ENCODE data around the gene APBA3. TPM values are rescaled to one million over a fixed set of nuclear protein-coding genes. Genes with fewer than 3 reads are reported as not detected.

The APBA3 gene
- polyA plus RNA-seq, 3 donors, result 19.9 to 23.9 (median 20.4) TPM

DNA sequence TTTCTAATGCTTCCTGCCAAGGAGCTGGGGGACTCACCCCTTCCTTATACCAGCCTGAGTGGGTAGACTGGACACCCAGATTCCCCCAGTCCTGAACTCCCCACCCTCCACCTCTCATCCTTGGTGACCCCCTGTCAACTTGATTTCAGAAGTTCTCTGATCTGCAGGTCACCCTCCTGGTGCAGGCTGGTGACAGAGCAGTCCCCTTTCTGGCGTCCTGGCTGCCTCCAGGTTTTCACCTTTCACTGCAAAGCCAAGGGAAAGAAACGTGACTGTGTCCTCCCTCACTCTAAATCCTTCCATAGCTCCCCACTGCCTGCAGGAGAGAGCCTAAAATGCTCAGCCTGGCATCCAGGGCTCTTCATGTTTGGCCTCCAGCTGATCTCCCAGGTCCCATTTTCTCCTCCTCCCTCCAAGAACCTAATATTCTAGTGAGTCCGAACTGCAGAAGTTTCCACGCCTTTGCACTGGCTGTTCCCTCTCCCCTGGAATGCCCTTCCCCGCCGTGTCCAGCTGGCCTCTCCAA, 28.8 kb upstream of the APBA3 start:
- no peak for DNase-seq

GRCh38 chr19:3788996-3789778, 27.7 kb upstream of the APBA3 start:
- DNase-seq, result no peak

DNA sequence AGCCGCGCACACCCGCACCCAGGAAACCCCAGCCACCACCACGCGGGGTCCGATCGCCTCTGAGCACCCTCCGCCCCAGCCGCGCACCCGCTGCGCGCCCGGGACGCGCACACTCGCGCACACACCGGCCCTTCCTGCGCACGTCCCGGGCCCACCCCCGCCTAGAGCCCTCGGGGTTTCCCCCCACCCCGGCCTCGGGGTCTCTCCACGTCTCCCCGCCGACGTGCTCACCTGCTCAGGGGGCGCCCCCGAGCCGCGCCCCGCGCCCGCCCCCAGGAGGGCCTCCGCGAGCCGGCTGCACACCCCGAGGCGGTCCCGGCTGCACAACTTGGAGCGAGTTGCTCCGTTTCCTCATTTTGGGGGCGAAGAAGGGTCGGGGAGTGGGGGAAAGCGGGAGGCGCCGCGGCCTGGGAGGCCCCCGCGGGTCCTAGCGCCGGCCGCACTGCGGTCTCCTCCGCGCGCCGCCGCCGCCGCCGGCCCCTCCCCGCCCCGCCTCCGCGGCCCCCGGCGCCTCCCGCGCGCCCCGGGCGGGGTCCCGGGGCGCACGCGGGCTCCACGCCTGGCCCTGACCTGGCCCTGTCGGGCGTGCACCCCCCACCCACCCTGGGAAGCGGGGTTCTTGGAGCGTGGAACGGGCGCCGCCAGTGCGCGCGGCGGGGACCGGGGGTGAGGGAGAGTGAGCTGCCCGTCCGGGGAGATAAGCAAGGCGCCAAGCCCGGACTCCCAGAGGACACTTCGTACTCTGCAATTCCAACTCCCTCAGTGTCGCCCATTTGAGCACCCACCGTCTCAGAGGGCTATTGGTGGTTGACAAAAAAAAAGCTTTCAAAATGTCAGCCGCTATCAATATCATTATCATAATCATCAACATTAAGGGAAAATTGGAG, 24.7 kb upstream of the APBA3 start, which contains the start of gene MATK:
TSS of gene MATK (minus strand) at position 444 of the 887 bp plus-strand sequence. CDS start 1,246 bp downstream, outside the sequence.
- DNase-seq, result no peak

GRCh38 chr19:3785451-3785937, 24.0 kb upstream of the APBA3 start:
- DNase-seq, result no peak

- no peak for DNase-seq
Measured at GRCh38 chr19:3784607-3785450, 23.3 kb upstream of the APBA3 start.

DNA sequence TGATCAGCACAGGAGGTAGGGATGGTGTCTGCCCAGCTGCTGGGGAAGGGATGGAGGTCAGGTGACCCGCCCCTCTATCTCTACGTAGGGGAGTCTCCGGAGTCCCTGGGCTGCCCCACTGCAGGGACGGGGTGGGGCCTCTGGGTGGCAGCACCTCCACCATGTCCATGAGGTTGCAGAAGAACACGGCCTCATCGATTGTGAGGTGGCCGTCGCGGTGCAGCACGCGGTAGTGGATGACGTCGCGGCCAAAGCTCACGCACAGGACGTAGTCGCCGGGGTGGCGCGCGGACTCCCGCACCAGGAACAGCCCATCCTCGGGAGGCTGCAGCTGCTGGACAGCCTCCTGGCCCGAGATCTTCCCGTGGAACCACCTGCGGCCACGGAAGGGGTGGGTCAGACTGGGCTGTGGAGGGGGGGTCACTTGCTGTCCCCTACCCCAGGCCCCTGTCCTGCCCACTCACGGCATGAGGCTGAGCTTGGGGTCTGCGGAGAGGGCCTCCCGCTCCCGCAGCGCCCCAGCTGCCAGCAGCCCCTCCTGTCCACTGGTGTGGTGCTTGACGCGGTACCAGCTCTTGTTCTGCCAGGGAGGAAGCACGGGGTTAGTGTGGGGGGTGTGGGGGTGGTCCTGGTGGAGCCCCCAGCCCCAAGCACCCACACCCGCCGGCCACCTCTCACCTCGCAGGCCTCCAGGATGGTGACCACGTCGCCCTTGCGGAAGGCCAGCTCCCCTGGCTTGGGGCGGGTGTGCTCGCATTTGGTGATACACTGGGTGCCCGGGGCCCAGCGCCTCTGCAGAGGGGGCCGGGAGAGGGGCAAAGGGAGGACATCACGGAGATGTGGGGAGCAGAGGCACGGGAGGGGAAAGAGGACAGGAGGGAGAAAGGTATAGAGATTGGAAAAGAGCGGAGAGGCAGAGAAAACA, 22.4 kb upstream of the APBA3 start:
- DNase-seq, result no peak

- no peak for DNase-seq
Measured at GRCh38 chr19:3782903-3783302, 21.4 kb upstream of the APBA3 start.

- DNase-seq, result no peak
Measured at GRCh38 chr19:3782330-3782729, 20.8 kb upstream of the APBA3 start.

DNA sequence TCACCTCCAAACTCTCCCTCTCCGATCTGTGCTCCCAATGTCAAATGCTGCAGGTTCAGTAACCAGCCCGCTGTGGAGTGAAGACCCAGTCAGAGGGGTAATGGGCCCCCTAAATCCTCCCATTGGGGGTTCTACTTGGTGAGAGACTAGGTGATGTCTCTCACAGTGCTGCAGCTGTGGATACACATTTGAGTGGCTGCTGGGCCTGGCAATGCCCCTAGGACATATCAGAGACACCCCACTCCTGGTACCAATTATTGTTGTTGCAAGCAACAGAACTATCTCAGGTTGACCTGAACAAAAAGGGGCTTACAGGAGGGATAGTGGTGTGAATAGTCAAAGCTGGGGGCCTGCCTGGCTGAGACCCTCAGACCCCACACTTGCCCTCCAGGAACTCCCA, 20.1 kb upstream of the APBA3 start:
- no peak for DNase-seq

DNA sequence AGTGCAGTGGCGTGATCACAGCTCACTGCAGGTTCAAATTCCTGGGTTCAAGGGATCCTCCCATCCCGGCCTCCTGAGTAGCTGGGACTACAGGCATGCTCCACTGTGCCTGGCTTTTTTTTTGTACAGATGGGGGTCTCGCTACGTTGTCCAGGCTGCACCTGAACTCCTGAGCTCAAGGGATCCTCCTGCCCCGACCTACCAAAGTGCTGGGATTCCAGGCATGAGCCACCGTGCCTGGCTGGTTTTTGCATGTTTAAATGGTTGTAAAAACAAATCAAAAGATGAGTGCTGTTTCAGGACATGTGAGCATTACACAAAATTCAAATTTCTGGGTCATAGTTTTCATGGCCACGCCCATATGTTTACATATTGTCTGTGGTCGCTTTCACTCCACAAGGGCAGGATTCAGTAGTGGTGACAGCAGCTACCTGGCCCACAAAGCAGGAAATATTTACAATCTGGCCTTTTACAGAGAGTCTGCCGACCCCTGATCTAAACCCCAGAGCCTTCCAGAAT, 19.4 kb upstream of the APBA3 start:
- no peak for DNase-seq

DNA sequence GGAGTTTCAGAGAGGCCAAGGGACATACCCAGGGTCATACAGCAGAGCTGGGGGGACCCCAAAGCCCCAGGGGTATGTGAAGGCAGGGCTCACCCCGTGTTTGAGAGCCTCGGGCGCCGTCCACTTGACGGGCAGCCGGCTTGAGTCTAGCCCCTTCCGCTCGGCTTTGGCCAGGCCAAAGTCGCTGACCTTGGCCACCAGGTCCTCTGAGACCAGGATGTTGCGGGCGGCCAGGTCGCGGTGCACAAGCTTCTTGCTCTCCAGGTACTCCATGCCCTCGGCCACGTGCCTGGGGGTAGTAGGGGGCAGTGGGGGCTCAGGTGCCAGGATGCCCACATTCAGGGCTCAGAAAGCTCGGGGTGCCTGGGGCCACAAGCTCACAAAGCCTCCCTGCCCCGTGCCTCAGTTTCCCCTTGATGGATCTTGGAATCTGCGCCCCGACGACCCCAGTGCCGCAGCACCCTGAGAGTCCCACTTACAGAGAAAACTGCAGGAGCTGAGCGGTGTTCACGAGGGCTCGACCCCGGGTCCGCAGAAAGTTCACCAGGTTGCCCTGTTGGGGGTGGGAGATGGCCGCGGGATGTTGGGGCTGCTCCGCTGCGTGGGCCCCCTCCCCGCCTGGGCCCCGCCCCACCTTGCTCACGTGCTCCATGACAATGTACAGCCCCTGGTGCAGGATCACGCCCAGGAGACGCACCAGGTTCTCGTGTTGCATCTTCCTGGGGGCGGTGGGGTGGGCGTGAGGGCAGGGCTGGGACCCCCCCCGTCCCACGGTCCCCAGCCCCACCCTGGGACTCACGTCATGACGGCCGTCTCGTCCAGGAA, 17.6 kb upstream of the APBA3 start:
- DNase-seq, result no peak

DNA sequence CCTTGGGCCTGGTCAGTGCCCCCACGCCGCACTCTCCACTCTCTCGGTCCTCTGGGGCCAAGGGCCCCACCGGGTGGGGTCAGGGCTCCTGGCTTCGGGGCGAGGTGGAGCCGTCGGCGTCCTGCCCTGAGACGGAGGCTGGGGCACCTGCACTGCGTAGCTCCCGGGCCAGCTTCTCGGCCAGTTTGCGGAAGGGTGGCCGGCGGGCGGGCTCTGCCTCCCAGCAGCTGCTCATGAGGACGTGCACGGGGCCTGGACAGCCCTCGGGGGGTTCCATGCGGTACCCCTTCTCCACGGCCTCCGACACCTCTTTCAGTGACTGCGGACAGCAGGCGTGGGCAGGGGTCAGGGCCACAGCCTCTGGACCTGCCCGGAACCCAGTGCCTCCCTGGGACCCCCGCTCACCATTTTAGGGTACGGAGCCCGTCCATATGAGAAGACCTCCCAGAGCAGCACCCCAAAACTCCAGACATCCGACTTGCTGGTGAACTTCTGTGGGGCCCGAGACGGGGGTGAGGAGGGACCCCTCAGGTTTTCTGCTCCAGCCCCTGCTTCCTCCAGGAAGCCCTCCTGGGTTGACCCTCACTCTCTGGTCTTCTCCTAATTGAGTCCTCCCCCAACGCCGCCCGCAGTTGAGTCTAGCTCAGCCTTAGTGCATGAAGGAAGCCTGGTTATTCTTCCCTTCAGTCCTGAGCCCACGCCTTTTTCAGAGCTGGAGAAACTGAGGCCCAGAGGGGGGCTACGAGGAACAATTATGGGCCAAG, 16.8 kb upstream of the APBA3 start:
- DNase-seq, result no peak

- no peak for DNase-seq
Measured at GRCh38 chr19:3776479-3777040, 15.1 kb upstream of the APBA3 start.

- DNase-seq, result no peak
Measured at GRCh38 chr19:3775831-3776230, 14.3 kb upstream of the APBA3 start.

DNA sequence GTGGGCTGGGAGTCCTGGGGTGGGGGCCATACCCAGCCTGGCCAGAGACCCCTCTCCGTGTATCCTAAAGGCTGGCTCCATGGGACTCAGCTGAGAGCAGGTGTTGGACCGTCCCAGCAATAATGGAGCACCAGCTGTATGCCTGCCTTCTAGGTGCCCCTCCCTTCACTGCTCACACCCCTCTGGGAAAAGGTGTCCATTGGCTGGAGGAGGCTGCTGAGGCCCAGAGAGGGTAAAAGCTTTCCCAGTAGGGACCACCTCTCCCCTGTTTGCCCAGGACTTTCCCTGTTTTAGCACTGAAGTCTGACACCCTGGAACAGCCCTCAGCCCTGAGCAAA, 13.9 kb upstream of the APBA3 start:
- DNase-seq, result no peak

DNA sequence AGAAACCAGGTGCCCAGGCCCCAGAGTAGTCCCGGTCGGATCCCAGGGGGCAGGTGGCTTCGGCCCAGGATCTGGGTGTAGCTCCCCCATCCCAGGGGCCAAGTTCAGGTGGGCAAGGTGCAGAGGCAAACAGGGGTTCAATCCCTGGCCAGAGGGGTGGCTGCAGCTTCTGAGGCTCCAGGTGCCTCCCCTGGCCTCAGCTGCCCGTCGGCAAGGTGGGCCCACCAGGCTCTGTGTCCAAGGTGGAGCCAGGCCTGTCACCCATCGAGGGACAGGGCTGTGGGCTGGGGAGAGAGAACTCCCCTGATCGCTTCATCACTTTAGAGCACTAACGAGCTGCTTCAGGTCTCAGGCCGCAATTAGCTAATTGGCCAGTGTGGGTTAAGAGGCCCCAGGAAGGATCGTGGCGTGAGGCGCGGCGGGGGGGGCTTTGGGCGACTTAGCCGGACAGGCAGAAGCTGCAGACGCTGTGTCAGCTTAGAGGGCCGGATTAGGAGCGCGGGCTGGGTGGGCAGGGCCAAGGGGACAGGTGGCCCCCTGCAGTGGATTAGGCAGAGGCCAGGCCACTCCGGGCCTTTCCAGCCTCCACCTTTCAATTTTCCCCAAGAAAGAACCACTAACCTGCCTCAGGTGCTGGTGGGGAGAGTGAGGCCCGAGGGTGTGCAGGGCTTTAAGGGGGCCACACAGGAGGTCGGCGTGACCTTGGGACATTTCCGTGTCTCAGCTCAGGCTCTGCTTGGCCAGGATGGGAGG, 13.3 kb upstream of the APBA3 start:
- no peak for DNase-seq

- no peak for DNase-seq
Measured at GRCh38 chr19:3773814-3774515, 12.5 kb upstream of the APBA3 start.

Measured in renal pelvis (tissue), 4 donors.